GM19238 (cell line): Measurements from ENCODE around the gene RNF5.

Source experiments
- DNase-seq: peaks from one replicate; pipeline ENCODE4 v3.0.0; 2011; ENCODE audit warnings: low spot score; ENCODE audit not compliant: insufficient read length

Gene RNF5

GRCh38 chr6:32151863-32152768 lies 26.1 kb upstream of the RNF5 start, which contains the start of gene PRRT1:
Gene PRRT1 (minus strand): TSS chr6:32151939. CDS start chr6:32151827, 112 bp downstream.
- no peak for DNase-seq

GRCh38 chr6:32152769-32153563 lies 25.2 kb upstream of the RNF5 start:
- no peak for DNase-seq

GRCh38 chr6:32153564-32154513 lies 24.4 kb upstream of the RNF5 start, which contains the start of gene PPT2:
Gene PPT2 (plus strand): TSS chr6:32154141. CDS start chr6:32154595, 454 bp downstream.
- DNase-seq: peak; percentile 58

GRCh38 chr6:32154514-32155161 lies 23.6 kb upstream of the RNF5 start:
- peak; percentile 87 for DNase-seq

- no peak for DNase-seq
Measured at GRCh38 chr6:32156891-32157290, 21.3 kb upstream of the RNF5 start.

- DNase-seq: no peak
Measured at GRCh38 chr6:32158052-32158451, 20.2 kb upstream of the RNF5 start.

GRCh38 chr6:32163559-32164258 lies 14.5 kb upstream of the RNF5 start:
- no peak for DNase-seq

GRCh38 chr6:32164295-32164694 lies 13.9 kb upstream of the RNF5 start, which contains the start of gene EGFL8:
Gene EGFL8 (plus strand): TSS chr6:32164595. CDS start chr6:32166166, 1,571 bp downstream.
- DNase-seq: no peak

- no peak for DNase-seq
Measured at GRCh38 chr6:32166411-32167061, 11.7 kb upstream of the RNF5 start.

GRCh38 chr6:32167154-32167760 lies 10.9 kb upstream of the RNF5 start:
- no peak for DNase-seq

GRCh38 chr6:32167761-32168262 lies 10.4 kb upstream of the RNF5 start:
- DNase-seq: no peak

GRCh38 chr6:32168350-32168749 lies 9.9 kb upstream of the RNF5 start:
- no peak for DNase-seq

GRCh38 chr6:32168807-32169591 lies 9.2 kb upstream of the RNF5 start:
- no peak for DNase-seq

GRCh38 chr6:32170294-32170693 lies 7.9 kb upstream of the RNF5 start:
- DNase-seq: no peak

- DNase-seq: no peak
Measured at GRCh38 chr6:32171234-32171633, 7.0 kb upstream of the RNF5 start.

- no peak for DNase-seq
Measured at GRCh38 chr6:32173051-32173727, 5.0 kb upstream of the RNF5 start.

GRCh38 chr6:32174416-32174815 lies 3.8 kb upstream of the RNF5 start:
- no peak for DNase-seq
